Natural killer cell (primary cell): ENCODE data around the gene DNAAF2. TPM values are rescaled to one million over a fixed set of nuclear protein-coding genes. Genes with fewer than 3 reads are reported as not detected.
"Not testable (repeated sequence)": the region's sequence is repeated elsewhere in the genome, so short reads cannot be mapped to it uniquely, and the experiment has no call there.

ENCODE experiments used
- ATAC-seq, 3 donors: fragments of 150-1000 bp in 2 of 3; fragments of 200-7000 bp in 1 of 3; cut with Tn5 transposase; 1 replicate in 1 of 3; 2 replicates in 2 of 3; pipeline ENCODE4 v1.10.0; 2021; ENCODE audit warnings: mild to moderate bottlenecking in 2 of 3, moderate library complexity in 2 of 3
- DNase-seq, 2 donors: peaks; one replicate each; pipeline versions ENCODE4 v3.0.0 to v3.0.0-alpha.2; 2013 to 2021; ENCODE audit warnings: mixed read lengths in 1 of 2
- H3K27ac ChIP-seq: one replicate; pipeline ENCODE4 v1.5.1; 2013; ENCODE audit warnings: mild to moderate bottlenecking, low read length
- H3K27me3 ChIP-seq: one replicate; pipeline ENCODE4 v1.6.1; 2013; ENCODE audit warnings: low read length; ENCODE audit not compliant: control insufficient read depth, insufficient read depth
- H3K36me3 ChIP-seq: one replicate; pipeline ENCODE4 v1.6.1; 2013; ENCODE audit warnings: low read length; ENCODE audit not compliant: control insufficient read depth, insufficient read depth
- H3K4me1 ChIP-seq: one replicate; pipeline ENCODE4 v1.6.1; 2013; ENCODE audit warnings: low read length; ENCODE audit not compliant: control insufficient read depth, insufficient read depth
- H3K4me3 ChIP-seq: one replicate; pipeline ENCODE4 v1.5.1; 2013; ENCODE audit warnings: low read length
- H3K9me3 ChIP-seq: one replicate; pipeline ENCODE4 v1.6.1; 2013; ENCODE audit warnings: low read length; ENCODE audit not compliant: control insufficient read depth, insufficient read depth
- H3K27ac Mint-ChIP-seq, 2 donors: one replicate each; pipeline ENCODE4 v1.8.0; 2022; ENCODE audit warnings: mild to moderate bottlenecking in 2 of 2, mixed read lengths in 2 of 2, moderate library complexity in 1 of 2
- H3K27me3 Mint-ChIP-seq, 2 donors: one replicate each; pipeline ENCODE4 v1.8.0; 2022; ENCODE audit warnings: low read depth in 2 of 2, mixed read lengths in 2 of 2
- H3K36me3 Mint-ChIP-seq: one replicate; pipeline ENCODE4 v1.8.0; 2022; ENCODE audit warnings: mixed read lengths
- H3K4me1 Mint-ChIP-seq, 2 donors: one replicate each; pipeline ENCODE4 v1.8.0; 2022; ENCODE audit warnings: mixed read lengths in 2 of 2
- H3K4me3 Mint-ChIP-seq: one replicate; pipeline ENCODE4 v1.8.0; 2022; ENCODE audit warnings: mild to moderate bottlenecking, moderate library complexity, mixed read lengths
- H3K9me3 Mint-ChIP-seq, 2 donors: one replicate each; pipeline ENCODE4 v1.8.0; 2022; ENCODE audit warnings: mixed read lengths in 2 of 2
- WGBS: methylation state at CpG from one replicate; pipeline ENCODE4 v1.1.7; 2013; ENCODE audit warnings: missing lambda C conversion rate; ENCODE audit not compliant: insufficient coverage; 5-methylcytosine and 5-hydroxymethylcytosine counted together
- intact Hi-C: fragments of 100-400 bp; cut with micrococcal nuclease; formaldehyde crosslinking; loops from one replicate; pipeline ENCODE4 v1.14.2; 2022
- total RNA-seq, 4 donors: library from RNA; stranded (reverse); fragments of 120-200 nt in 1 of 4; gene quantifications; one replicate each; pipeline versions ENCODE4 v1.2.3 to v1.2.4, GENCODE V29; 2013 to 2022
- TF ChIP-seq, protein P1 (sequence below): fragments of 200-600 bp; IDR thresholded peaks from one replicate; pipeline ENCODE4 v1.8.0; 2022; ENCODE audit warnings: antibody characterized with exemption

DNAAF2 gene
- total RNA-seq, 3 donors from 2014 or later (not counting 1 experiment from before 2014, with no cell fraction given) = 10.5 to 16.2 (median 11.4) TPM

- ATAC-seq = peak; percentile 43 to 69 (median 47)
- H3K9me3 ChIP-seq = no peaks in the 10 kb centered on the region
- peak; percentile 39 to 87 for DNase-seq
- Mint-ChIP-seq H3K4me3 (peak overlapping the region; percentile 98), H3K36me3 (no peaks in the 10 kb centered on the region), H3K4me1 (peaks cover 36 to 45% of the 10 kb centered on the region in 2 donors), H3K9me3 (no peaks in the 10 kb centered on the region), H3K27ac (peak overlapping the region; percentile 98 to 99), H3K27me3 (no peaks in the 10 kb centered on the region)
- WGBS = 8% methylated on average over 5 of the region's 21 CpGs
- peaks cover 19% of the 10 kb centered on the region for H3K4me1 ChIP-seq
- H3K27ac ChIP-seq = peak overlapping the region; percentile 96
- peak overlapping the region; percentile 87 for H3K4me3 ChIP-seq
- intact Hi-C loops = loop anchor here (1.0 to 10.0 kb wide), 4 partner anchors 11 to 778 kb away; partner anchors contain the start of genes LRR1, MGAT2 and RPL36AL
- peaks cover 26% of the 10 kb centered on the region for H3K36me3 ChIP-seq
- TF ChIP-seq, protein P1, sequence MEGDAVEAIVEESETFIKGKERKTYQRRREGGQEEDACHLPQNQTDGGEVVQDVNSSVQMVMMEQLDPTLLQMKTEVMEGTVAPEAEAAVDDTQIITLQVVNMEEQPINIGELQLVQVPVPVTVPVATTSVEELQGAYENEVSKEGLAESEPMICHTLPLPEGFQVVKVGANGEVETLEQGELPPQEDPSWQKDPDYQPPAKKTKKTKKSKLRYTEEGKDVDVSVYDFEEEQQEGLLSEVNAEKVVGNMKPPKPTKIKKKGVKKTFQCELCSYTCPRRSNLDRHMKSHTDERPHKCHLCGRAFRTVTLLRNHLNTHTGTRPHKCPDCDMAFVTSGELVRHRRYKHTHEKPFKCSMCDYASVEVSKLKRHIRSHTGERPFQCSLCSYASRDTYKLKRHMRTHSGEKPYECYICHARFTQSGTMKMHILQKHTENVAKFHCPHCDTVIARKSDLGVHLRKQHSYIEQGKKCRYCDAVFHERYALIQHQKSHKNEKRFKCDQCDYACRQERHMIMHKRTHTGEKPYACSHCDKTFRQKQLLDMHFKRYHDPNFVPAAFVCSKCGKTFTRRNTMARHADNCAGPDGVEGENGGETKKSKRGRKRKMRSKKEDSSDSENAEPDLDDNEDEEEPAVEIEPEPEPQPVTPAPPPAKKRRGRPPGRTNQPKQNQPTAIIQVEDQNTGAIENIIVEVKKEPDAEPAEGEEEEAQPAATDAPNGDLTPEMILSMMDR = peak; percentile 100
- H3K27me3 ChIP-seq = no peaks in the 10 kb centered on the region
Observed at GRCh38 chr14:49586673-49587460, 48.2 kb downstream of the DNAAF2 start.

DNA sequence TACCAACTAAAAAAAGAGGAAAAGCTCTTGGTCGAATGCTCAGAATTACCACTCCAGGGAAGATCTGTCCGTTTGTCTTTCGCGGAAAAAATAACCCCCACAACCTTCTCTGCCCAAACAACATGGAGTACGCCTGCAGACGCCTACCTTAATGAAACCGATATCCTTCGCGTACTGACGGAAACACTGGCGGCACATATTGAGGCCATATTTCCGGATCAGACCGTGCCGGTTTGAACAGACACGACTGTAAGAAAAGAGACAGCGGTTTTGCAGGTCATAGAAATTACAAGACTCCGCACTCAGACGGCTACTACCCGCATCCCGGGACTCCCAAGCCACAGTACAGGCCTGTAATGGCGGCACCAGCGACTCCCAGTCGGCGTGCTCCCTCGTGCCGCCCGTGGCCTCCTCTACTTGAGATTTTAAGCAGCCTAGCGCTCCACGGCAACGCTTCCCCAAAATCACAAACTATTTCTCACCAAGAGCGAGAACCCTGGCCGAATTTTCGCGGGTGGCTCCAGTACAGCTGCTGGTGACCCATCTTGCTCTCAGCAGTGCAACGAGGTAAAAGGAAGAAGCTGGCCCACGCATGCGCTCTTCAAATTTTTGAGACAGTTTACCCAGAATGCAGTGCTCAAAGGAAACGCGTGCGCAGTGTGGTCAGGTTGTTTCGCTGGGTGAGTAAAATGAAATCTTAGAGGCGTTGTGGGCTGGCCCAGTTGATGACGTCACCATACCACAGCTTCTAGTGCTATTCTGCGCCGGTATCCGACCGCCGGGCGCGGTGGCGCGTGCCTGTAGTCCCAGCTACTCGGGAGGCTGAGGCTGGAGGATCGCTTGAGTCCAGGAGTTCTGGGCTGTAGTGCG is 49.0 kb downstream of the DNAAF2 start, which contains the start of gene RPS29:
RPS29 (minus strand) TSS at position 578 of the 870 bp plus-strand sequence; CDS start at position 544, 34 bp downstream.
- H3K27me3 Mint-ChIP-seq = no peaks in the 10 kb centered on the region
- peak within 1 kb of the TSS; percentile 98 for H3K4me3 Mint-ChIP-seq
- TF ChIP-seq, protein P1 = no peak
- H3K4me1 ChIP-seq = peaks cover 19% of the 10 kb centered on the region
- intact Hi-C loops = loop anchor here (1.0 to 10.0 kb wide), 4 partner anchors 12 to 779 kb away; partner anchors contain the start of genes LRR1, MGAT2 and RPL36AL
- no peaks in the 10 kb centered on the region for H3K27me3 ChIP-seq
- peaks cover 44 to 54% of the 10 kb centered on the region in 2 donors for H3K4me1 Mint-ChIP-seq
- no peaks in the 10 kb centered on the region for H3K36me3 Mint-ChIP-seq
- H3K36me3 ChIP-seq = peaks cover 26% of the 10 kb centered on the region
- H3K27ac Mint-ChIP-seq = peak within 1 kb of the TSS; percentile 98 to 99
- under 1% methylated on average over 43 of the region's 55 CpGs for WGBS
- H3K9me3 Mint-ChIP-seq = no peaks in the 10 kb centered on the region
- peak within 1 kb of the TSS; percentile 96 for H3K27ac ChIP-seq
- no peaks in the 10 kb centered on the region for H3K9me3 ChIP-seq
- H3K4me3 ChIP-seq = peak within 1 kb of the TSS; percentile 87
- ATAC-seq (peak; percentile 83 to 95 (median 85)), DNase-seq (peak; percentile 100)

DNA sequence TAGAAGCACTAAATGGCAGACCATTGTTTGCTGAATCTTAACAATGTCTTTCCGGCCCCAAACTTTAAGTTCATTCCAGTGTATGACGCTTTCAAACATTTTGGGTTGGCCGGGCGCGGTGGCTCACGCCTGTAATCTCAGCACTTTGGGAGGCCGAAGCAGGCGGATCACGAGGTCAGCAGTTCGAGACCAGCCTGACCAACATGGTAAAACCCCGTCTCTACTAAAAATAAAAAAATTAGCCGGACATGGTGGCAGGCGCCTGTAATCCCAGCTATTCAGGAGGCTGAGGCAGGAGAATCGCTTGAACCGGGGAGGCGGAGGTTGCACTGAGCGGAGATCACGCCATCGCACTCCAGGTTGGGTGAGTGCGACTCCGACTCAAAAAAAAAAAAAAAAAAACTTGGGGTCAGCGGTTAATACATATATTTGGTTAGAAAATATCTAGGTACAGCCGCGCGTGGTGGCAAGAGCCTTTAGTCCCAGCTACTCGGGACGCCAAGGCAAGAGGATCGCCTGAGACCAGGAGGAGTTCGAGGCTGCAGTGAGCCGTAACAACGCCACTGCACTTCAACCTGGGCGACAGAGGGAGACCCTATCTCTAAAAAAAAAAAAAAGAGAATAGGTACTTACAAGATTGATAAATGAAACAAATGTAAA is 49.9 kb downstream of the DNAAF2 start:
- WGBS = 20% methylated on average over 28 of the region's 32 CpGs
- H3K4me3 Mint-ChIP-seq = peak overlapping the region; percentile 98
- H3K36me3 Mint-ChIP-seq = not testable (repeated sequence)

More for the DNA sequence above, 49.9 kb downstream of the DNAAF2 start:
- not testable (repeated sequence) for H3K27me3 ChIP-seq, H3K9me3 ChIP-seq, ATAC-seq, H3K9me3 Mint-ChIP-seq, H3K27me3 Mint-ChIP-seq
- Mint-ChIP-seq H3K27ac (peak overlapping the region; percentile 98 to 99), H3K4me1 (peaks cover 48 to 58% of the 10 kb centered on the region in 2 donors)
- peaks cover 26% of the 10 kb centered on the region for H3K36me3 ChIP-seq
- H3K4me1 ChIP-seq = peaks cover 19% of the 10 kb centered on the region
- DNase-seq = peak in 1 of 2 donors; percentile 37
- intact Hi-C loops = loop anchor here (10.0 kb wide), 1 partner anchor 780 kb away; no protein-coding TSS in a partner anchor
- peak overlapping the region; percentile 96 for H3K27ac ChIP-seq
- H3K4me3 ChIP-seq = peak overlapping the region; percentile 87
